ENCODE results near the gene PRKAB1. TPM values are rescaled to one million over a fixed set of nuclear protein-coding genes. Genes with fewer than 3 reads are reported as not detected.
A peak's percentile ranks its signal among the peaks of the same experiment; 100 is the strongest.

The PRKAB1 gene
- total RNA-seq, 4 donors from 2014 or later: 23.3 to 137 (median 37.2) TPM

DNA sequence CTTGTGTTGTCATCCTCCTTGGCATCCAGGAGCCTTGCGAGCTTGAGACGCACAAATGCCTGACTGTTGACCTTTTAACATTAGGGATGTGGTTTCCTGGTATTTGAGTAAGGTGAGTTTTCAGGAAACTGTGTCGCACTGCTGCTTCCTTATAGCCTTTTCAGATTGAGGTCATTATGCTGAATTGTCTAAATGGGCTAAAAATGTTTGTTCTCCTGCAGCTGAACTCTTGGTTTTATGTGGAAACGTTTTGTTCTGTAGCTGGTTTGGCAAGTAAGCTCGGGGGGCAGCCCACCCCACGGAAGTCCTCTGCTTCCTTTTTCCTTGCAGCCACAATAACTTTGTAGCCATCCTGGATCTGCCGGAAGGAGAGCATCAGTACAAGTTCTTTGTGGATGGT is 5.7 kb downstream of the PRKAB1 start:
- H3K27ac ChIP-seq: peak overlapping the region in 3 of 4 donors; percentile 56 to 73 (median 59)

DNA sequence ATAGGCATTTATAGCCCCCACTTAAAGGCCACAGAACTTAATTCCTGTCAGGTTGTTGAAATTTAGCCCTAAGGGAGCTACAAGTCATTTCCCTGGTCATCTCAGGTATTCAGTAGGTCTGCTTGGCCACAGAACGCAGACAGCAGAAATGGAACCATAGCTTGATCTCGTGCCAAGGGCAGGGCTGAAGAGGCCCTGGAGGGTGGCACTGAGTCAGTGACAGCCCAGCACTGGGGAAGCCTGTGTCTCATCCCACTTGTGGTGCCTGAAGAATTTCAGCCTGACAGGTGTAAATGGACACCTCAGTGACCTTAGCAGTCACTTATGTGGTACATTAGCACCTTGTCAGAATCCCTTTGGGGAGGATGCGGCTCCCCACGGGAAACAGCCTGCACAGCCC is 6.6 kb downstream of the PRKAB1 start:
- H3K27ac ChIP-seq: peak overlapping the region in 3 of 4 donors; percentile 48 to 63 (median 55)
- TF ChIP-seq POLR2AphosphoS5 (IDR thresholded peaks at IDR 0.05) (no peak), POLR2A (IDR thresholded peaks at IDR 0.05) (no peak), EP300 (IDR thresholded peaks at IDR 0.05) (no peak)
- TF ChIP-seq, protein P1, sequence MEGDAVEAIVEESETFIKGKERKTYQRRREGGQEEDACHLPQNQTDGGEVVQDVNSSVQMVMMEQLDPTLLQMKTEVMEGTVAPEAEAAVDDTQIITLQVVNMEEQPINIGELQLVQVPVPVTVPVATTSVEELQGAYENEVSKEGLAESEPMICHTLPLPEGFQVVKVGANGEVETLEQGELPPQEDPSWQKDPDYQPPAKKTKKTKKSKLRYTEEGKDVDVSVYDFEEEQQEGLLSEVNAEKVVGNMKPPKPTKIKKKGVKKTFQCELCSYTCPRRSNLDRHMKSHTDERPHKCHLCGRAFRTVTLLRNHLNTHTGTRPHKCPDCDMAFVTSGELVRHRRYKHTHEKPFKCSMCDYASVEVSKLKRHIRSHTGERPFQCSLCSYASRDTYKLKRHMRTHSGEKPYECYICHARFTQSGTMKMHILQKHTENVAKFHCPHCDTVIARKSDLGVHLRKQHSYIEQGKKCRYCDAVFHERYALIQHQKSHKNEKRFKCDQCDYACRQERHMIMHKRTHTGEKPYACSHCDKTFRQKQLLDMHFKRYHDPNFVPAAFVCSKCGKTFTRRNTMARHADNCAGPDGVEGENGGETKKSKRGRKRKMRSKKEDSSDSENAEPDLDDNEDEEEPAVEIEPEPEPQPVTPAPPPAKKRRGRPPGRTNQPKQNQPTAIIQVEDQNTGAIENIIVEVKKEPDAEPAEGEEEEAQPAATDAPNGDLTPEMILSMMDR (IDR thresholded peaks at IDR 0.05): no peak
- no peak overlapping the region for H3K4me3 ChIP-seq
- peaks cover 3 to 99% of the 10 kb centered on the region in 2 donors for H3K36me3 ChIP-seq
- ATAC-seq: no peak
- WGBS, 2 donors (ENCODE audit: low coverage in 1 of 2): 100% methylated on average over 2 of the region's 4 CpGs; no CpG with 5 or more reads in 1 of the 2 donors
- no peaks in the 10 kb centered on the region for H3K9me3 ChIP-seq
- H3K27me3 ChIP-seq: no peaks in the 10 kb centered on the region
- peaks cover 0 to 38% (median 0%) of the 10 kb centered on the region in 3 donors for H3K4me1 ChIP-seq

More for the DNA sequence above, 5.7 kb downstream of the PRKAB1 start:
- Histone ChIP-seq H3K27me3 (no peaks in the 10 kb centered on the region), H3K36me3 (peaks cover 3 to 91% of the 10 kb centered on the region in 2 donors), H3K4me1 (peaks cover 2 to 47% (median 3%) of the 10 kb centered on the region in 3 donors), H3K4me3 (no peak overlapping the region), H3K9me3 (no peaks in the 10 kb centered on the region)
- peak; percentile 51 for TF ChIP-seq POLR2AphosphoS5 (IDR thresholded peaks at IDR 0.05)
- TF ChIP-seq, protein P1 (IDR thresholded peaks at IDR 0.05): no peak
- peak; percentile 80 for ATAC-seq
- 50% methylated on average over 6 of the region's 7 CpGs; no CpG with 5 or more reads in 1 of the 2 donors for WGBS, 2 donors (ENCODE audit: low coverage in 1 of 2)

DNA sequence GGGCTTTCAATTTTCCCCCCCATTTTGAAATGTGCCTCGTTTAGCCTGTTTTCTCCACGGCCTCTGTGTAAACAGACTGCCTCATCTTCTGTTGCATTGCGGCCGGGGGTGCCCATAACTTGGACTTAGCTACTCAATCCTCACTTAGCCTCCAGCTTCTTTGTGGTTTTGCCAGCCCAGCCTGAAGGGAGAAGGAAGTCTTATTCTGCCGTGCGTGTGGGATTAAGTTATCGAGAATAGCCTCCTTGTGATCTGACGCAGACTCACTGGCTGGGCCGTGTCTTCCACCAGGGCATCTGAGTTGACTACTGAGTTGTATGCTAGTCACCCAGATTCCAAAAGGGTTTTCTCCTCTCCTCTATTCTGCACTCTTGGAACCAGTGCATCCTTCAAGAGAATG is 8.1 kb downstream of the PRKAB1 start:
- TF ChIP-seq EP300 (IDR thresholded peaks at IDR 0.05) (no peak), POLR2AphosphoS5 (IDR thresholded peaks at IDR 0.05) (no peak), POLR2A (IDR thresholded peaks at IDR 0.05) (no peak)
- TF ChIP-seq, protein P1 (IDR thresholded peaks at IDR 0.05): no peak
- H3K9me3 ChIP-seq: no peaks in the 10 kb centered on the region
- H3K4me1 ChIP-seq: peaks cover 0 to 23% (median 0%) of the 10 kb centered on the region in 3 donors
- no peaks in the 10 kb centered on the region for H3K27me3 ChIP-seq
- 27 to 74% methylated on average over 2 to 9 of the region's 9 CpGs for WGBS, 2 donors (ENCODE audit: low coverage in 1 of 2)
- peaks cover 7 to 100% of the 10 kb centered on the region in 2 donors for H3K36me3 ChIP-seq
- H3K27ac ChIP-seq: no peak overlapping the region
- no peak for ATAC-seq
- H3K4me3 ChIP-seq: no peak overlapping the region

DNA sequence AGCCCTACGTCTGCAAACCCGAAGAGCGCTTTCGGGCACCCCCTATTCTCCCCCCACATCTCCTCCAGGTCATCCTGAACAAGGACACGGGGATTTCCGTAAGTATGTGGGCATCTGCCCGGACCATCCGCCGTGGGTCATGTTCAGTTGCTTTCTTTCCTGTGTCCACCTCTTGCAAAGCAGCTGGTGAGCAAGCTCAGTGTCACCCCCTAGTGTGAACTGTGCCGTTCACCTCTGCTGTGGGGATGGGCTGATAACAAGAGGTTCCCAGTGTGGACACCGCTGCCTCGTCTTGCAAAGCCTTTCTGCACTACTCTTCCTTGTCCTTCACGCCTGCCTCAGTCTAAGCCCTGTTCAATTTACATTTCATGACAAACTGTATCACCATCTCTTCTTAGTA is 8.6 kb downstream of the PRKAB1 start:
- no peak for ATAC-seq
- Histone ChIP-seq H3K4me3 (no peak overlapping the region), H3K27ac (no peak overlapping the region), H3K9me3 (no peaks in the 10 kb centered on the region), H3K4me1 (peaks cover 0 to 18% (median 0%) of the 10 kb centered on the region in 3 donors), H3K27me3 (no peaks in the 10 kb centered on the region), H3K36me3 (peaks cover 7 to 100% of the 10 kb centered on the region in 2 donors)
- TF ChIP-seq, protein P1 (IDR thresholded peaks at IDR 0.05): no peak
- TF ChIP-seq POLR2AphosphoS5 (IDR thresholded peaks at IDR 0.05): no peak
- TF ChIP-seq POLR2A (IDR thresholded peaks at IDR 0.05): no peak
- TF ChIP-seq EP300 (IDR thresholded peaks at IDR 0.05): no peak
- 88 to 90% methylated on average over 8 to 13 of the region's 13 CpGs for WGBS, 2 donors (ENCODE audit: low coverage in 1 of 2)

DNA sequence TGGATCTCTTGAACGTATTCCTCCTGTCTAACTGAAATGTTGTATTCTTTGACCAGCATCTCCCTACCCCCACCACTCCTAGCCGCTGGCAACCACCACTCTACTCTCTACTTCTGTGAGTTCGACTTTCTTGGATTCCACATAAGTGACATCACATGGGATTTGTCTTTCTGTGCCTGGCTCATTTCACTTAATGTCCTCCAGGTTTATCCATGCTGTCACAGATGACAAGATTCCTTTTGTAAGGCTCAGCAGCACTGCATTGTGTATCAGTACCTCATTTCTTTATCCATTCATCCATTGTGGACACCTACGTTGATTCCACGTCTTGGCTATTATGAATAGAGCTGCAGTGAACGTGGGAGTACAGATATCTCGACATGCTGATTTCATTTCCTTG is 10.5 kb downstream of the PRKAB1 start:
- Histone ChIP-seq H3K27ac (no peak overlapping the region), H3K9me3 (no peaks in the 10 kb centered on the region), H3K4me1 (peaks cover 0 to 4% (median 0%) of the 10 kb centered on the region in 3 donors), H3K4me3 (no peak overlapping the region), H3K27me3 (no peaks in the 10 kb centered on the region), H3K36me3 (peaks cover 7 to 91% of the 10 kb centered on the region in 2 donors)
- TF ChIP-seq EP300 (IDR thresholded peaks at IDR 0.05) (no peak), POLR2A (IDR thresholded peaks at IDR 0.05) (no peak)
- TF ChIP-seq, protein P1 (IDR thresholded peaks at IDR 0.05): no peak
- no peak for ATAC-seq
- 33 to 60% methylated on average over 7 of the region's 7 CpGs for WGBS, 2 donors (ENCODE audit: low coverage in 1 of 2)

Measured in gastroesophageal sphincter (tissue), 4 donors.